HG02884 (cell line): ENCODE data around the gene PPP1R3G.
A peak's percentile ranks its signal among the peaks of the same experiment; 100 is the strongest.

Experiments
- ATAC-seq: cut with Tn5 transposase; IDR thresholded peaks from one replicate; pipeline ENCODE4 v1.9.1; 2021; ENCODE audit warnings: mild to moderate bottlenecking, moderate library complexity; ENCODE audit not compliant: unreplicated experiment

The PPP1R3G gene

GRCh38 chr6:5068153-5068751, 16.9 kb upstream of the PPP1R3G start:
- no peak for ATAC-seq

GRCh38 chr6:5071216-5071615, 13.9 kb upstream of the PPP1R3G start:
- no peak for ATAC-seq

- no peak for ATAC-seq
Measured at GRCh38 chr6:5072440-5072839, 12.7 kb upstream of the PPP1R3G start.

GRCh38 chr6:5073992-5074391, 11.1 kb upstream of the PPP1R3G start:
- ATAC-seq = no peak

GRCh38 chr6:5076931-5077330, 8.2 kb upstream of the PPP1R3G start:
- no peak for ATAC-seq

GRCh38 chr6:5078121-5078669, 6.9 kb upstream of the PPP1R3G start:
- ATAC-seq = no peak

GRCh38 chr6:5079692-5080091, 5.4 kb upstream of the PPP1R3G start:
- no peak for ATAC-seq

GRCh38 chr6:5080574-5080973, 4.6 kb upstream of the PPP1R3G start:
- no peak for ATAC-seq

GRCh38 chr6:5081182-5081581, 4.0 kb upstream of the PPP1R3G start:
- ATAC-seq = no peak

- ATAC-seq = no peak
Measured at GRCh38 chr6:5081955-5082354, 3.2 kb upstream of the PPP1R3G start.

- no peak for ATAC-seq
Measured at GRCh38 chr6:5082487-5083306, 2.4 kb upstream of the PPP1R3G start.

- ATAC-seq = no peak
Measured at GRCh38 chr6:5083307-5083583, 1.9 kb upstream of the PPP1R3G start.

- no peak for ATAC-seq
Measured at GRCh38 chr6:5083813-5084359, 1.3 kb upstream of the PPP1R3G start.

GRCh38 chr6:5084360-5084780, 771 bp upstream of the PPP1R3G start:
- peak; percentile 32 for ATAC-seq

- ATAC-seq = peak; percentile 22
Measured at GRCh38 chr6:5085648-5086293, 630 bp downstream of the PPP1R3G start.

- no peak for ATAC-seq
Measured at GRCh38 chr6:5086294-5086890, 1.3 kb downstream of the PPP1R3G start.

GRCh38 chr6:5087389-5087788, 2.2 kb downstream of the PPP1R3G start:
- ATAC-seq = no peak

GRCh38 chr6:5088780-5089179, 3.6 kb downstream of the PPP1R3G start:
- no peak for ATAC-seq

GRCh38 chr6:5089481-5090438, 4.6 kb downstream of the PPP1R3G start:
- ATAC-seq = no peak

GRCh38 chr6:5090603-5091002, 5.5 kb downstream of the PPP1R3G start:
- no peak for ATAC-seq
